22Rv1 (cell line): ENCODE measurements around the gene CAPZA1.

Source experiments
- ZFX ChIP-seq: fragments of 450-650 bp; IDR thresholded peaks from 2 replicates; pipeline ENCODE4 v1.6.1; 2017; ENCODE audit warnings: antibody characterized with exemption, borderline replicate concordance
- TF ChIP-seq, protein P1 (sequence below): fragments of 450-650 bp; IDR thresholded peaks from 2 replicates; pipeline ENCODE4 v1.5.1; 2017; ENCODE audit warnings: mild to moderate bottlenecking

DNA sequence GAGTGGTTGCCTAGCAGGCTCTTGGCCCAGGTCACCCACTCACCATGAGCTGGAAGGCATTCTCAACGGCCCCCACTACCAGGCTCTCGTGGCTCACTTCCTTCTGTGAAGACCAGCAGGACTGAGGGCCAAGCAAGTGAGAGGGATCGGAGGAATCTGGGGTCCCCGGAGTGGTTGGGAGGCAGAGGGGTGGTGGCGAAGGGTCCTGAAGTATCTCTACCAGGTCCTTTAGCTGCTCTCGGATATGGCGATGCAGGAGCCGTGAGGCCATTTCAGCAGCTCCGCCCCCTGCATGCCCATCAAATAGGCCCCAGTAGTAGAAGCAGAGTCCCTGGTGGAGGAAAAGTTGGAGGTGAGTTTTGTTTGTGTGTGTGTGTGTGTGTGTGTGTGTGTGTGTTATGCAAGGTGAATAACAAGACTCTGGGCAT lies 93.1 kb downstream of the CAPZA1 start:
- TF ChIP-seq, protein P1, sequence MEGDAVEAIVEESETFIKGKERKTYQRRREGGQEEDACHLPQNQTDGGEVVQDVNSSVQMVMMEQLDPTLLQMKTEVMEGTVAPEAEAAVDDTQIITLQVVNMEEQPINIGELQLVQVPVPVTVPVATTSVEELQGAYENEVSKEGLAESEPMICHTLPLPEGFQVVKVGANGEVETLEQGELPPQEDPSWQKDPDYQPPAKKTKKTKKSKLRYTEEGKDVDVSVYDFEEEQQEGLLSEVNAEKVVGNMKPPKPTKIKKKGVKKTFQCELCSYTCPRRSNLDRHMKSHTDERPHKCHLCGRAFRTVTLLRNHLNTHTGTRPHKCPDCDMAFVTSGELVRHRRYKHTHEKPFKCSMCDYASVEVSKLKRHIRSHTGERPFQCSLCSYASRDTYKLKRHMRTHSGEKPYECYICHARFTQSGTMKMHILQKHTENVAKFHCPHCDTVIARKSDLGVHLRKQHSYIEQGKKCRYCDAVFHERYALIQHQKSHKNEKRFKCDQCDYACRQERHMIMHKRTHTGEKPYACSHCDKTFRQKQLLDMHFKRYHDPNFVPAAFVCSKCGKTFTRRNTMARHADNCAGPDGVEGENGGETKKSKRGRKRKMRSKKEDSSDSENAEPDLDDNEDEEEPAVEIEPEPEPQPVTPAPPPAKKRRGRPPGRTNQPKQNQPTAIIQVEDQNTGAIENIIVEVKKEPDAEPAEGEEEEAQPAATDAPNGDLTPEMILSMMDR = no peak
- no peak for TF ChIP-seq ZFX
